Epidermal melanocyte (primary cell): ENCODE measurements around the gene KBTBD13.

Experiments used
- DNase-seq: peaks from one replicate; pipeline ENCODE4 v3.0.0; 2011; ENCODE audit warnings: low spot score; ENCODE audit not compliant: insufficient read length

Gene KBTBD13

GRCh38 chr15:65105038-65105437 lies 28.5 kb downstream of the KBTBD13 start:
- DNase-seq = no peak

- DNase-seq = no peak
Measured at GRCh38 chr15:65106011-65106590, 29.6 kb downstream of the KBTBD13 start.

- DNase-seq = no peak
Measured at GRCh38 chr15:65110676-65111292, 34.2 kb downstream of the KBTBD13 start.

- no peak for DNase-seq
Measured at GRCh38 chr15:65115086-65115485, 38.5 kb downstream of the KBTBD13 start, which contains the start of gene UBAP1L. TSS of gene UBAP1L (minus strand) at chr15:65115200. CDS start at chr15:65106215, 8,985 bp downstream.

GRCh38 chr15:65115542-65115941 lies 39.0 kb downstream of the KBTBD13 start:
- no peak for DNase-seq
